GM21381 (cell line): ENCODE results near the gene ANKRD26.
A peak's percentile ranks its signal among the peaks of the same experiment; 100 is the strongest.

Experiments
- ATAC-seq: cut with Tn5 transposase; IDR thresholded peaks from one replicate; pipeline ENCODE4 v1.9.1; 2021; ENCODE audit warnings: mild to moderate bottlenecking, moderate library complexity; ENCODE audit not compliant: unreplicated experiment

The ANKRD26 gene

DNA sequence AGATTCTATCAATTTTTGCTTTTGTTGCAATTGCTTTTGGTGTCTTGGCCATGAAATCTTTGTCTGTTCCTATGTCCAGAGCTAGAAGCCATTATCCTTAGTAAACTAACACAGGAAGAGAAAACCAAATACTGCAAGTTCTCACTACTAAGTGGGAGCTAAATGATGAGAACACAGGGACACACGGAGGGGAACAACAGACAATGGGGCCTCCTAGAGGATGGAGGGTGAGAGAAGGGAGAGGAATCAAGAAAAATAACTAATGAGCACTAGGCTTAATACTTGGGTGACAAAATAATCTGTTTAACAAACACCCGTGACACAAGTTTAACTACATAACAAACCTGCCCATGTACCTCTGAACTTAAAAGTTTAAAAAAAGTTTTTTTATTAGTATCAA, 78.2 kb downstream of the ANKRD26 start:
- no peak for ATAC-seq

DNA sequence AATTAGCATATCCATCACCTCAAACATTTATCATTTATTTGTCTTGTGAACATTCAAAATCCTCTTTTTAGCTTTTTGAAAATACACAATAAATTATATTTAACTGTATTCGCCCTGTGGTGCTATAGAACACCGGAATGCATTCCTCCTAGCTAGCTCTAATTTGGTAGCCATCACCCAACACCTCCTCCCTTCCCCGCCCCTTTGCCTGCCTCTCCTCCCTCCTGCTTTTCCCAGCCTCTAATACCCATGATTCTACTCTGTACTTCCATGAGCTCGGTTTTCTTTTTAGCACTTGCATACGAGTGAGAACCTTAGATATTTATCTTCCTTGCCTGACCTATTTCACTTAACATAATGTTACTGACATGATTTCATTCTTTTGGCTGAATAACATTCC, 80.1 kb downstream of the ANKRD26 start:
- no peak for ATAC-seq

DNA sequence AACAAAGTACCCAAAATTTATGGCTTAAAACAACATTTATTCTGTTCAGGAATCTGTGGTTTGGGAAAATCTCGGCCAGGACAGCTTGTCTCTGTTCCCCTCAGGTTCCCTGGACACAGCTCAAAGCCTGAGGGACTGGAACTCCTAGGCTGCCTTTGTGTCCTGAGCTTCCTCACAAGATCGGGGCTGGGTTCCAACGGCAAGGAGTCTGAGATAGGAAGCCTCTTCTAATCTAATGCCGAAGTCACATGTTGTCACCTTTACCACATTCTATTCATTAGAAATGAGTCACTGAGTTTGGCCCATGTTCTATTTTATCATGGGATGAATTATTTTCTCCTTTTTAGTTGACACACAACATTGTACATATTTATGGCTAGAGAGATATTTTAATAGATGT, 80.5 kb downstream of the ANKRD26 start:
- no peak for ATAC-seq

DNA sequence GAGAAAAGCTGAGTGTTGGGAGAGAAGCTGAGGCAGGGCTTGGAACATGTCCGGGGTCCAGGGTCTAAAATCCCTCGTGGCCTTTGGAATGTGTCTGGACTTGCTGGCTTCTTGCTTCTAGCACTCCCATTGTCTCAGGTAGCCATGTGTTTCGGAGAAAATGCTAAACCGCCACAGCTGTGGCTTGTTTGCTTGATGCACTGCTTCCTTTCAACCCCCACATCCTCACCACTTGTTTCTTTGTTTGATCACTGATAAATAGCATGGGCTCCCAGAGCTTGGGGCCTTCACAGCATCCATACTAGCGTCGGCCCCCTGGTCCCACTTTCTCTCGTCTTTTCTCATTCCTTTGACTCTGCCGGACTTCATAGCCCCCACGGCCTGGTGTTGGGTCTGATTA, 102.7 kb downstream of the ANKRD26 start:
- no peak for ATAC-seq

DNA sequence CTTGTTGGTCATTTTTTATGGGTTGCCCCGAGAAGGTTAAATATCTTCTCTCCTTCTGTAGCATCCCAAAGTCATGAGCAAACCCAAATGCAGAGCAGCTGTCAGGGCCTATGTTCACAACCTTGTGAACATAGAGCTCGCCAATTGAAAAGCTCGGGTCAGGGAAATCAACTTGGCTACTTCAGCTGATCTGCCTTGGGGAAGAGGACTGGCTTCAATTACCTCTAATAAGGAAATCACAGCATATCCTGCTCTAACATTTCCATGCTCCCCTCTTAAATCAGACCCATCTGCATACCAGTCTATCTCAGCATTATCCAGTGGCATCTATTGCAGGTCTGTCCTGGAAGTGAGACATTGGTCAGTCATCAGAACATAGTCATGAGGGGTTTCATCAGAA, 105.6 kb downstream of the ANKRD26 start:
- no peak for ATAC-seq

DNA sequence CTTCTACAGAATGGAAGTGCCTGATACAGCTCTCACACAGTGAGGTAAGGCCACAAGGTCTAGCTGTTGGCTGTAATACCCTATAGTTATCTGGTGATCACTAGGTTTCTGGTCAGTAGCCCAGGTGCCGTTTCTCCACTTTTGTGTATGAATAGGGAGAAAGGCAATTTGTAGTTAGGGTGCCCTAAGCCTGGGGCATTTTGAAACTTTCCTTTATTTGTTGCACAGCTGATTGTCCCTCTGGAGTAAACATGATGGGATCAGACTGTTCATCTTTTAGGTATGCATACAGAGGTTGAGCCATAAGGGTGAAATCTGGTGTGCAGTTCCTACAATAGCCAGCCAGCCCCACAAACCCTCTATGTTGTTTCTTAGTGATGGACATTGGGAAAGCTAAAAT, 112.4 kb downstream of the ANKRD26 start:
- ATAC-seq = no peak

DNA sequence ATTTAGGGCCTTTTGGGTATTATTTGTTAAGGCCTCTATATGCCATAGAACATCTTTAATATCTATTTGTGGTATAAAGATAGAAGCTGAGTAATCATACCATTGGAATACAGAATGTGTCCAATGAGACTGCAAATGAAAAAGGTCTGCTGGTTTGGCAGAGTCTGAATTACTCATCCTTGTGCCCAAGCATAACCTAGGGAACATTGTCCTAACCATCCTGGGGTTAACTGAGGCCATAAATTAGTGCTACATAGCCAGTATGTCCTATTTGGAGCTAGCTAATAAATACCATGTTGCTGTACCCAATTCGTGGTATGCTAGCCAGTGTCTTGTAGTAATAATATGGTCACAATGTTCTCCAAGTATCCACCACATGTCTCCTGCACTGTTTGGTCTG, 117.1 kb downstream of the ANKRD26 start:
- no peak for ATAC-seq

DNA sequence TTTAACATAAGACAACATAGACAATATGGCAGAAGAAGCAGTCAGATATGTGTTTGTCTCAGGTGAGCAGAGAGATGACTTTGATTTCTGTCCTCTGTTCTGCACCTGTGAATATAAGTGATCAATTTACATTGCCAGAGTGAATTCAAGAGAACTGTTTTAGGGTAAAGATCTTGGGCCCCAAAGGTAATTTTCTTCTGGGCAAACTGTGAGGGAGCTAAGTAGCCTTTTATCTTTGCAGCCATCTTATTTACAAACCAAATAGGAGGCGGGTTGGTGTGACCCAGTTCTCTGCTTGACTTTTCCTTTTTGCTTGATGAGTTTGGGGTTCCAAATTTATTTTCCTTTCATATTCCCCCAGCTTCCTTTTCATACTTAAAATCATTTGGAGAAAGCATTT, 118.2 kb downstream of the ANKRD26 start:
- ATAC-seq = no peak

DNA sequence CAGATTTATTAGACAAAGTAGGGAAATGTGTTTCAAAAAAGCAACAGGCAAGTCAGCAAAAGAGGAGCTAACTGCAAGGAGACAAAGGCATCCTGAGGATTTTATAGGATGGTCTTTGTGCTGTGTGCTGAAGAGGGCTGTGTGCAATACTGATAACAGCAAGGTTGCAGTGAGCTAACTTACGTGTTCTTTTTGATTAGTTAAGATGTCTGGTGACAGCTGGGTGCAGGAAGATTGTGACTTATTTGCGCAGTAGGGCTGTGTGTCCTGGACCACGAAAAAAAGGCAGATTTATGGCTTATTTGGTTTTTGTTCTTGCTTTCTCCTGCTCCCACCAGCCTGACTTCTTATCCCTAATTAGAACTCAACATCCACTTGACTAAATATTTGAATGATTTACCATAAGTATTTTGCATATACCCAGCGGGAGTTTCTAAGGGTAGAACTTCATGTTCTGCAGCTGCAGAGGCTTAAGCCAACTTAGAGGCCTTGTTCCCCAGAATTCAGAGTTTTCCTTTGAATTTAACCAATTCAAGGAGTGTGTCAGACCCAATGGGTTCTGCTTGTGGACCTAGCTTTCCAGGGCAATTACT, 119.0 kb downstream of the ANKRD26 start:
- no peak for ATAC-seq

DNA sequence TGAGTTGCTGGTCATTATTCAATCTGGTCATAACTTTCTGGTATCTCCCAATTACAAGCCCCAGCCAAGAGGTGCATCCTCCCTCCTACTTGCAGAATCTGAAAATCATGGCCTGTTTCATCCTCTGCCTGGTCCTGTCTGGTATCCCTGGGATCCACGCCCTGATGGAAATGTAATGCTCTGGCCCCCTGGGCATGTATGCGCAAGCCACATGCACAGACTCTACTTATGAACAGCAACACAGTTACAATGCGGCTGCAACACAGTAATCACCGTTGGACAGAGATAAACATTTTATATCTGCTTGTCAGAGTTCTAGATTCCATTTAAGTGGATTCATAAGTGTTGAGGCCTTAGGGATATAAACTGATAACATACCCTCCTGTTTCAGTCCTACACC, 121.8 kb downstream of the ANKRD26 start:
- no peak for ATAC-seq

DNA sequence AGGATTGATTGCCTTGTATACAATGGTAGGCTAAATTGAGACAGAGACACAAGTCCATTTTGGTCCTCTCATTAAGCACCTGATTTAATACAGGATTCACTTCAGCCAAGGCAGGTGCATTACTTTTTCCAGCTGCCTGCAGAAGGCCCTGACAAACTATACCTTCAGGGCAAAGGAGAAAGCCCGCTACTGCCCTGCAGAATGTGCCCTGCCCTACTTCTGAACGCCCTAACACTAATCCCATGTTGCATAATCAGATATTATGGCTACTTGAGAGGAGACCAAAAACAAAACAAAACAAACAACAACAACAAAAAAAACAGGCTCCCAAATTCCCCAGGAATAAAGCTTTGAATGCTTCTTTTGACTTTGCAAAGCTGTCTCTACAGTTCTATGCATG, 122.7 kb downstream of the ANKRD26 start:
- ATAC-seq = no peak

DNA sequence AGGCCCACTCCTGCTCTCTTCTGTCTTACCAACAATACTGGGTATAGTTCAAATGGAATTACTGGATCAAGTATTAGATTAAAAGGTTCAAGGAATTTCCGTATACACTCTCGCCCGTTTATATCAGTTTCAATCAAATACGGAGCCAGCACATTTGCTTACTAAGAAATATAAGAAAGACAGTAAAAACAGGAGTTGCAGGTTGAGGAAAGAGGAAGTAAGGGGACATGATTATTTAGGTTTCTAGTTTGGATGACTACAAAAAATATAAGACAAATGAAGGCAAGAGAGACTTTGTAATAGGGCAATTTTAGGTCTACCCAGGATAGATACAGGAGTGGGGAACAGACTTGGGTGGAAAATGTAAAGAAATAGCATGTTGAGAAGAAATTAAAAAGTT, 129.6 kb downstream of the ANKRD26 start:
- no peak for ATAC-seq

DNA sequence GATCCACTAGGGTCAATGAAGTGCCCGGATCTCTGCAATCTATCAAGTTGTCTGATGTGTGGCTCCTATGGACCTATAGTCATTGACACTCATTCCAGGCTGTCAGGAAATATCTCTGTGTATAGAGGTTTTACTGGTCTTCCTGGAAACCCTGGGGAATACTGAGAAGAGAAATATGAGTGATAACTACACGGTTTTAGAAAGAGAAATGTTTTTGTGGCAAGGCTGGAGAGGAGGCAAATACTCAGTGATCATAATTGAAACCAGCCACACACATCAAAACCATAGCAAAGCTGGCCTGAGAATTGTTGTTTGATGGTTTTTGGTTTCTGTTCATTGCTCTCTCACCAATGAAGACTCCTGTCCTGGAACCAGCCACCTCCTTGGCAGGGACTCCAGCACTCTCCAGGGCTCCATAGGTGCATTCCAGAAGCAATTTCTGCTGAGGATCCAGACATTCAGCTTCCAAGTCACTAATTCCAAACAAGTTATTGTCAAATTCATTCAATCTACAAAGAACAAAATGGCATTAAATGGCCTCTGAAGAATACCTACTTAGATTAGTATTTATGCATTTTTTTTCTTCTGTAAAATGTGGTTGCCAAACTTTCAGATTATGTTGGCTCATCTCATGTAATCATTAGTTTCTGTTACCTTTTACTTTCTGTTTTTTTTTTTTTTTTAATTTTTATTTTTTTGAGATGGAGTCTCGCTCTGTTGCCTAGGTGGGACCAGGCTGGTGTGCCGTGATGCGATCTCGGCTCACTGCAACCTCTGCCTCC, 131.0 kb downstream of the ANKRD26 start:
- ATAC-seq = peak; percentile 84

DNA sequence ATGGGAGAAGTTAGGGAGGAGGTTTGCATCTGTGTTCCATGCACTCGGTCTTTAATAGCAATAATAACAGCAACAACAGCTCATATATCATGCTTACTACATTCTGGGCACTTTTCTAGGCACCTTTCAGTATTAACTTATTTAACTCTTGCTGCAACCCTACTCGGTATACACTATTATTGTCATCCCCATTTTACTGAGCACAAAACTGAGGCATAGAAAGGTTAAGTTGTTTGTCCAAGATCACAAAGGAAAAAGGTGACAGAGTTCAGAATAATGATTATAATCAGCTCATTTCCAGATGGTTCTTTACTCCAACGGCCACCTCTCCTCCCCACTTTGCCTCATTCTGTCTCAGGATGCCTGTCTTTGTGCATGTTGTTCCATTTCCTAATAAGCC, 137.5 kb downstream of the ANKRD26 start:
- no peak for ATAC-seq

DNA sequence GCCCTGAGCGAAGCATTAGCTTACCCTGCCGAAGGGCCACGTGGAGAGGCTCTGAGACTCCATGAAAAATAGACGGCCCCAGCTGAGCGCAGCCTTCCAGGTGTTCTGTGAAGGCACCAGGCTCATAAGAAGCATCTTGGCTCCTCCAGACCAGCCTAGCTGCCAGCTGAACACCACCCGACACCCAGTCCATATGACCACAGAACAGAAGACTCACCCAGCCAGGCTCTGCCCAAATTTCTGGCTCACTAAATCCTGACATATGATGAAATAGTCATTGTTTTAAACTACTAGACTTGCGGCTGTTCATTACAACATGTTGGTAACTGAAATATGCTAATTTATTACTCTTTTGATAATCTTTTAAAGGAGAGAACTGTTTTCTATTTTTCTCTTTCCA, 140.0 kb downstream of the ANKRD26 start:
- no peak for ATAC-seq

DNA sequence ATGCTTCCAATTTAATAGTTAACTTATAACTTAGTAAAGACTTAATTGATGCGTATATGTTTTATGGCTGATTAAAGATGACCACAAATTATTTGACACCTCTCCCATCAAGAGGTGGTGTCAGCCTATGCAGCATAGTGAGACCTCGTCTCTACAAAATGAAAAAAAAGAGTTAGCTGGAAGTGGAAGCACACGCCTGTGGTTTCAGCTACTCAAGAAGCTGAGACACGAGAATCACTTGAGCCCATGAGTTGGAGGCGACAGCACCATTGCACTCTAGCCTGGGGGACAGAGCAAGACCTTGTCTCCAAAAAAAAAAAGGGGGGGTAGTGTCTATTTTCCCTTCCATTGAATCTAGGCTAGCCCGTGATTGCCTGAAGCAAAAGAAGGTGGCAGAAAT, 140.5 kb downstream of the ANKRD26 start:
- ATAC-seq = no peak
